ENCODE measurements around the gene TRAM2. TPM values are rescaled to one million over a fixed set of nuclear protein-coding genes. Genes with fewer than 3 reads are reported as not detected.

TRAM2 gene
- total and polyA plus RNA-seq, 2 of the 8 experiments (the other 6 are each of a cell fraction or from before 2014, with no cell fraction given): 9.0 to 21.4 TPM

- no peak overlapping the region; a peak in 1 of 7 replicates for H3K9ac ChIP-seq (replicated peaks in 1 of 4; ENCODE audit: extremely low read depth in 1 of 4, low read depth in 3 of 4, low read length in 3 of 4)
- no peak overlapping the region for H4K5ac ChIP-seq (ENCODE audit: insufficient read length, low read depth, low read length)
- H3K56ac ChIP-seq (replicated peaks; ENCODE audit: insufficient read length, low read depth, low read length): no peak overlapping the region
- H4K91ac ChIP-seq (replicated peaks; ENCODE audit: insufficient read length, low read length): no peak overlapping the region
- H2BK20ac ChIP-seq (ENCODE audit: low read length): no peak overlapping the region
- peak overlapping the region; percentile 73 to 95 for H3K4me2 ChIP-seq (ENCODE audit: insufficient read depth in 1 of 2, low read depth in 2 of 2, low read length in 2 of 2)
- H3K27ac ChIP-seq (ENCODE audit: low read depth, low read length): no peak overlapping the region
- H3K14ac ChIP-seq (ENCODE audit: insufficient read length): no peak overlapping the region
- no peak overlapping the region; the same call in 1 of the 2 replicates for H4K8ac ChIP-seq (ENCODE audit: extremely low read depth, insufficient read depth, low read length)
- peaks cover 6% of the 10 kb centered on the region; the same call in 1 of the 2 replicates for H3K23me2 ChIP-seq (ENCODE audit: low read depth, low read length)
- peaks cover 2 to 5% of the 10 kb centered on the region in 2 experiments for H4K20me1 ChIP-seq (replicated peaks in 1 of 2; ENCODE audit: control insufficient read depth in 1 of 2, insufficient read depth in 2 of 2, low read length in 2 of 2)
- peaks cover 8 to 53% of the 10 kb centered on the region in 2 experiments for H3K79me2 ChIP-seq (ENCODE audit: control insufficient read depth in 1 of 2, insufficient read depth in 2 of 2, low read length in 2 of 2)
- no peaks in the 10 kb centered on the region for H3K27me3 ChIP-seq (replicated peaks in 1 of 4; ENCODE audit: control insufficient read depth in 3 of 4, extremely low read depth in 1 of 4, insufficient read depth in 3 of 4, low read length in 3 of 4)
- H3K79me1 ChIP-seq (ENCODE audit: low read depth, low read length): peaks cover 2% of the 10 kb centered on the region; the same call in 1 of the 2 replicates
- TF ChIP-seq MAX (IDR thresholded peaks at IDR 0.05) (no peak), GABPA (IDR thresholded peaks at IDR 0.05; ENCODE audit: borderline replicate concordance, insufficient read depth, low read length) (no peak), CTBP2 (IDR thresholded peaks at IDR 0.05; ENCODE audit: borderline replicate concordance, insufficient read depth, insufficient read length, low read length) (no peak), JUND (IDR thresholded peaks at IDR 0.05; ENCODE audit: low read length) (no peak), RBBP5 (IDR thresholded peaks at IDR 0.05; ENCODE audit: borderline replicate concordance, low read depth, low read length) (no peak), BRCA1 (IDR thresholded peaks at IDR 0.05; ENCODE audit: low read depth, low read length) (no peak), PHF8 (conservative IDR thresholded peaks at IDR 0.05; ENCODE audit: low read depth, low read length) (no peak), TAF1 (IDR thresholded peaks at IDR 0.05; ENCODE audit: low read depth, low read length) (no peak), CBX8 (IDR thresholded peaks at IDR 0.05; ENCODE audit: borderline replicate concordance, low read depth, low read length) (no peak), KDM4A (IDR thresholded peaks at IDR 0.05; ENCODE audit: low read depth, low read length, severe bottlenecking) (no peak), E2F6 (IDR thresholded peaks at IDR 0.05) (no peak)
- no peak overlapping the region for H2AK5ac ChIP-seq (ENCODE audit: low read depth, low read length)
- no peak for FAIRE-seq
- no peaks in the 10 kb centered on the region for H3K36me3 ChIP-seq (ENCODE audit: control insufficient read depth in 2 of 4, insufficient read depth in 4 of 4, low read length in 3 of 4)
- no peaks in the 10 kb centered on the region for H3K9me3 ChIP-seq (ENCODE audit: insufficient read depth in 2 of 2, low read depth in 1 of 2, low read length in 1 of 2)
- H2BK120ac ChIP-seq (replicated peaks; ENCODE audit: low read depth, low read length): no peak overlapping the region
- H3K18ac ChIP-seq (ENCODE audit: extremely low read depth, low read length): no peak overlapping the region
- no peak overlapping the region for H2BK12ac ChIP-seq (ENCODE audit: low read depth, low read length)
- no peak overlapping the region for H2BK5ac ChIP-seq (ENCODE audit: low read depth, low read length)
- H2BK15ac ChIP-seq (ENCODE audit: low read length): no peak overlapping the region
- H3K23ac ChIP-seq (ENCODE audit: insufficient read length): no peak overlapping the region
- ChIA-PET CTCF (ENCODE audit: partially characterized antibody) (interaction anchor here (0.6 to 7.3 kb wide), 28 partner anchors 8 to 236 kb away, joined by 3 to 85 read pairs (median 4); partner anchors contain the start of gene EFHC1), POLR2A (ENCODE audit: partially characterized antibody) (interaction anchor here (0.9 to 3.5 kb wide), 4 partner anchors 10 to 24 kb away, joined by 3 to 17 read pairs (median 10); no protein-coding TSS in a partner anchor)
- WGBS, 2 experiments (ENCODE audit: extremely low coverage in 1 of 2, insufficient coverage in 1 of 2, insufficient read length in 1 of 2, insufficient replicate concordance in 2 of 2, low coverage in 1 of 2, low lambda C conversion rate in 2 of 2, missing lambda C conversion rate in 1 of 2): 83% methylated on average over 10 of the region's 10 CpGs; no CpG with 5 or more reads in 1 of the 2 experiments
- no peak overlapping the region for H3K4ac ChIP-seq (replicated peaks; ENCODE audit: insufficient read length, low read depth, low read length)
- no peak overlapping the region for H2AFZ ChIP-seq (ENCODE audit: low read length)
- no peak for DNase-seq (ENCODE audit: low read depth in 1 of 2, low spot score in 2 of 2)
- peak overlapping the region in 3 of 4 experiments; percentile 85 to 93 (median 88); a peak in 4 of 8 replicates for H3K4me3 ChIP-seq (ENCODE audit: extremely low read depth in 1 of 4, insufficient read depth in 2 of 4, low read depth in 3 of 4, low read length in 4 of 4)
- H3K4me1 ChIP-seq (replicated peaks in 1 of 4; ENCODE audit: control insufficient read depth in 3 of 4, insufficient read depth in 4 of 4, low read length in 3 of 4): peaks cover 14 to 28% (median 21%) of the 10 kb centered on the region in 4 experiments
These were observed 1.4 kb downstream of the TRAM2 start for GRCh38 chr6:52575502-52575892.
